Measurements from ENCODE around the gene RGS9. TPM values are rescaled to one million over a fixed set of nuclear protein-coding genes. Genes with fewer than 3 reads are reported as not detected.

RGS9 gene
- total and polyA plus RNA-seq, 2 experiments from 2014 or later: 12.8 to 29.6 TPM

- H3K4me2 ChIP-seq: no peak overlapping the region
- H3K79me2 ChIP-seq (replicated peaks; ENCODE audit: insufficient read depth): no peaks in the 10 kb centered on the region
- H3K36me3 Mint-ChIP-seq (ENCODE audit: low read depth): no peaks in the 10 kb centered on the region
- H3K9me3 Mint-ChIP-seq: peaks cover 3% of the 10 kb centered on the region; the same call in 2 of the 3 replicates
- no peaks in the 10 kb centered on the region for H3K36me3 ChIP-seq (ENCODE audit: insufficient read depth)
- no peaks in the 10 kb centered on the region for H4K20me1 ChIP-seq (replicated peaks; ENCODE audit: insufficient read depth)
- no peak overlapping the region for H3K27ac ChIP-seq (ENCODE audit: low read depth)
- no peaks in the 10 kb centered on the region for H3K4me1 Mint-ChIP-seq
- H3K27me3 Mint-ChIP-seq (ENCODE audit: insufficient read depth, low read depth, poor library complexity): no peaks in the 10 kb centered on the region
- H3K27ac Mint-ChIP-seq: no peak overlapping the region
- no peak overlapping the region for H3K4me3 ChIP-seq
- no peak overlapping the region; the same call in 1 of the 2 replicates for H2AFZ ChIP-seq
- H3F3A ChIP-seq (replicated peaks; ENCODE audit: low read depth): no peaks in the 10 kb centered on the region
- H3K27me3 ChIP-seq (ENCODE audit: insufficient read depth): no peaks in the 10 kb centered on the region
- H3K4me3 Mint-ChIP-seq: no peak overlapping the region
- ATAC-seq (no peak), DNase-seq (ENCODE audit: low spot score) (no peak)
- no peaks in the 10 kb centered on the region for H3K4me1 ChIP-seq (ENCODE audit: insufficient read depth)
- no peaks in the 10 kb centered on the region; the same call in 1 of the 2 replicates for H3K9me2 ChIP-seq (ENCODE audit: insufficient read depth)
- TF ChIP-seq CREB1 (CRISPR knock-in tag; IDR thresholded peaks at IDR 0.05; ENCODE audit: low read depth) (no peak), NANOG (IDR thresholded peaks at IDR 0.05; ENCODE audit: borderline replicate concordance) (no peak), EZH2phosphoT487 (IDR thresholded peaks at IDR 0.05; ENCODE audit: unreplicated experiment) (no peak), REST (IDR thresholded peaks at IDR 0.05; ENCODE audit: unreplicated experiment) (no peak), EZH2 (IDR thresholded peaks at IDR 0.05; ENCODE audit: low read depth, unreplicated experiment) (no peak), ZNF462 (CRISPR knock-in tag; IDR thresholded peaks at IDR 0.05) (no peak), POLR2AphosphoS5 (IDR thresholded peaks at IDR 0.05; ENCODE audit: low read depth) (no peak), ZNF114 (CRISPR knock-in tag; IDR thresholded peaks at IDR 0.05) (no peak), JUNB (IDR thresholded peaks at IDR 0.05; ENCODE audit: unreplicated experiment) (no peak), CTCF (conservative IDR thresholded peaks at IDR 0.05; ENCODE audit: low read depth in 2 of 2) (no peak), ETS1 (IDR thresholded peaks at IDR 0.05) (no peak), STAT1 (IDR thresholded peaks at IDR 0.05; ENCODE audit: unreplicated experiment) (no peak)
Observed at GRCh38 chr17:65261682-65262636, 124.8 kb downstream of the RGS9 start.
